Measurements from ENCODE around the gene PSD4. TPM values are rescaled to one million over a fixed set of nuclear protein-coding genes. Genes with fewer than 3 reads are reported as not detected.

PSD4 gene
- total RNA-seq, 2 donors from 2014 or later = 5.2 to 13.3 TPM

DNA sequence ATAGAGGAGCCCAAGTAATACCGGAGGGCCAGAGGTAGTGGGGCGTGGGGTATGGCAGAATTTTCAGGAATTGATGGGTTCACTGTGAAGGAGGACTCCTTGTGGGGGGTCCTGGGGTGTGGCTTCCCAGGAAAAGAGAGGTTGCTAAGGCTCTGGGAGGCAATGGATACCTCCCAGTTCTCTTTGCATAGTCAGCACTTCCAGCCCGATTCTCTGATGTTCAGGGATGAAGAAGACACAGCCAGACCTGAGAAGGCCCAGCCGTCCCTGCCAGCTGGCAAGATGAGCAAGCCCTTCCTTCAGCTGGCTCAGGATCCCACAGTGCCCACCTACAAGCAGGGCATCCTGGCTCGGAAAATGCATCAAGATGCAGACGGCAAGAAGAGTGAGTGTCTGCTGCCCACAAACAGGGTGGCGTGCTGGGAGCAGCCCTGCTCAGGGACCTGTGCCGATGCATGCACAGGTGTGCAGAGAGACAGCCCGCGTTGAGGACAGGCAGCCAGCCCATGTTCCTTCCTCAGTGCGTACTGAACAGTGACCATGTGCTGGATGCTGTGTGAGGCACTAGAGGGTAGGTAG is 22.2 kb downstream of the PSD4 start:
- Histone ChIP-seq H3K27me3 (ENCODE audit: control insufficient read depth, insufficient read depth, low read length, poor library complexity, severe bottlenecking) (peaks cover 27% of the 10 kb centered on the region), H3K4me3 (ENCODE audit: low read length) (no peak overlapping the region), H3K9ac (ENCODE audit: extremely low read depth, low read length, poor library complexity, severe bottlenecking) (no peak overlapping the region), H3K36me3 (ENCODE audit: control insufficient read depth, insufficient read depth, low read length) (no peaks in the 10 kb centered on the region), H3K9me3 (ENCODE audit: control insufficient read depth, low read length) (no peaks in the 10 kb centered on the region), H3K27ac (ENCODE audit: low read depth, low read length) (no peak overlapping the region), H3K4me1 (ENCODE audit: control insufficient read depth, insufficient read depth, low read length) (no peaks in the 10 kb centered on the region)
- Mint-ChIP-seq H3K4me3 (no peak overlapping the region), H3K9me3 (no peaks in the 10 kb centered on the region), H3K27ac (no peak overlapping the region), H3K4me1 (no peaks in the 10 kb centered on the region), H3K27me3 (ENCODE audit: insufficient read depth) (peaks cover 28% of the 10 kb centered on the region), H3K36me3 (ENCODE audit: low read depth) (no peaks in the 10 kb centered on the region)
- DNase-seq = no peak
- 87% methylated on average over 6 to 11 of the region's 11 CpGs for WGBS, 2 experiments (ENCODE audit: insufficient coverage in 1 of 2, insufficient read length in 1 of 2)
- TF ChIP-seq, protein P1, sequence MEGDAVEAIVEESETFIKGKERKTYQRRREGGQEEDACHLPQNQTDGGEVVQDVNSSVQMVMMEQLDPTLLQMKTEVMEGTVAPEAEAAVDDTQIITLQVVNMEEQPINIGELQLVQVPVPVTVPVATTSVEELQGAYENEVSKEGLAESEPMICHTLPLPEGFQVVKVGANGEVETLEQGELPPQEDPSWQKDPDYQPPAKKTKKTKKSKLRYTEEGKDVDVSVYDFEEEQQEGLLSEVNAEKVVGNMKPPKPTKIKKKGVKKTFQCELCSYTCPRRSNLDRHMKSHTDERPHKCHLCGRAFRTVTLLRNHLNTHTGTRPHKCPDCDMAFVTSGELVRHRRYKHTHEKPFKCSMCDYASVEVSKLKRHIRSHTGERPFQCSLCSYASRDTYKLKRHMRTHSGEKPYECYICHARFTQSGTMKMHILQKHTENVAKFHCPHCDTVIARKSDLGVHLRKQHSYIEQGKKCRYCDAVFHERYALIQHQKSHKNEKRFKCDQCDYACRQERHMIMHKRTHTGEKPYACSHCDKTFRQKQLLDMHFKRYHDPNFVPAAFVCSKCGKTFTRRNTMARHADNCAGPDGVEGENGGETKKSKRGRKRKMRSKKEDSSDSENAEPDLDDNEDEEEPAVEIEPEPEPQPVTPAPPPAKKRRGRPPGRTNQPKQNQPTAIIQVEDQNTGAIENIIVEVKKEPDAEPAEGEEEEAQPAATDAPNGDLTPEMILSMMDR (conservative IDR thresholded peaks at IDR 0.05) = no peak

DNA sequence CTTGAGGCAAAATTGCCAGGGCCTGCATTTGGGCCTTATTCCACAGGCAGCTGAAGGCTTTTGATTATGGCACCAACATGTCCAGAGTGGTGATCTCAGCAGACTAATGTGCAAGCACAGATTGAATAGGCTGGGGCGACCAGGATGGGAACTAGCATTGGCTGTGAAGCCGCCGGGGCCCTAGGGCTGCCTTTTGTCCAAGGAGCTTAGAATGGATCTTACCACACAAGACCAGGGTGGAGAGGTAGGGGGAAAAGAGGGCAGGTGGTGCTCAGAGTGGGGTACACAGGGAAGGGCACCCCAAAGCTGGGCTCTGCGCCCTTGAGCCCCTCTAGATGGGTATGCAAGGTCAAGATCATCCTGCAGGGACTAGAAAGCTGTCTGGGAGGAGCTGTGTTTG is 23.1 kb downstream of the PSD4 start:
- no peak overlapping the region for H3K27ac Mint-ChIP-seq
- H3K9ac ChIP-seq (ENCODE audit: extremely low read depth, low read length, poor library complexity, severe bottlenecking) = no peak overlapping the region
- H3K4me3 Mint-ChIP-seq = no peak overlapping the region
- TF ChIP-seq, protein P1 (conservative IDR thresholded peaks at IDR 0.05) = no peak
- peaks cover 27% of the 10 kb centered on the region for H3K27me3 ChIP-seq (ENCODE audit: control insufficient read depth, insufficient read depth, low read length, poor library complexity, severe bottlenecking)
- H3K36me3 ChIP-seq (ENCODE audit: control insufficient read depth, insufficient read depth, low read length) = no peaks in the 10 kb centered on the region
- peaks cover 28% of the 10 kb centered on the region for H3K27me3 Mint-ChIP-seq (ENCODE audit: insufficient read depth)
- H3K36me3 Mint-ChIP-seq (ENCODE audit: low read depth) = no peaks in the 10 kb centered on the region
- H3K27ac ChIP-seq (ENCODE audit: low read depth, low read length) = no peak overlapping the region
- 91 to 100% methylated on average over 2 to 4 of the region's 4 CpGs for WGBS, 2 experiments (ENCODE audit: insufficient coverage in 1 of 2, insufficient read length in 1 of 2)
- no peaks in the 10 kb centered on the region for H3K9me3 ChIP-seq (ENCODE audit: control insufficient read depth, low read length)
- no peaks in the 10 kb centered on the region for H3K4me1 ChIP-seq (ENCODE audit: control insufficient read depth, insufficient read depth, low read length)
- no peaks in the 10 kb centered on the region for H3K9me3 Mint-ChIP-seq
- no peaks in the 10 kb centered on the region for H3K4me1 Mint-ChIP-seq
- no peak overlapping the region for H3K4me3 ChIP-seq (ENCODE audit: low read length)
- DNase-seq = no peak

DNA sequence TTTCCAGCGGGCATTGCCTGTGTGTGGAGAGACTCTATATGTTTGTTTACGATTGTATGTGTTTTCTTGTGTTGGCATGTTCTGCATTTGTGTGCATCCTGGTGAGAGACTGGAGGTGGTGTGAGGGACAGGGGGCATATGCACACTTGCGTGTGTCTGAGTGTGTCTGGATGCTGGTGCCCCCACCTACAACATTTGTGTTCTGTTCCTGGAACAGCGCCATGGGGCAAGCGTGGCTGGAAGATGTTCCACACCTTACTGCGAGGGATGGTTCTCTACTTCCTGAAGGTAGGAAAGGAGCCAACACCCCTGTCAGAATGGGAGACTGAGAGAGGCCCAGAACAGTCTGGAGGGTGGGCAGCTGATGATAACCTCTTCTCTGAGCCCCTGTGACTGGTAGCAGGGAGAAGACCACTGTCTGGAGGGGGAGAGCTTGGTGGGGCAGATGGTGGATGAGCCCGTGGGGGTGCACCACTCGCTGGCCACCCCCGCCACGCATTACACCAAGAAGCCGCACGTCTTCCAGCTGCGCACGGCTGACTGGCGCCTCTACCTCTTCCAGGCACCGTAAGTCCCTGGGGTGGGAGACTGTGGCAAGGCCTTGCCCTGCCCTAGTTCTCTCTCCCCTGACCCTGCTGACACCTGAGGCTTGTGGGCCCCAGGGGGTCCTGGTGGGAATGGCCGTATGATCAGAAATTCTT is 23.7 kb downstream of the PSD4 start:
- no peaks in the 10 kb centered on the region for H3K36me3 Mint-ChIP-seq (ENCODE audit: low read depth)

More for the DNA sequence above, 23.7 kb downstream of the PSD4 start:
- Histone ChIP-seq H3K9ac (ENCODE audit: extremely low read depth, low read length, poor library complexity, severe bottlenecking) (no peak overlapping the region), H3K27me3 (ENCODE audit: control insufficient read depth, insufficient read depth, low read length, poor library complexity, severe bottlenecking) (peaks cover 27% of the 10 kb centered on the region), H3K4me3 (ENCODE audit: low read length) (no peak overlapping the region), H3K9me3 (ENCODE audit: control insufficient read depth, low read length) (no peaks in the 10 kb centered on the region), H3K36me3 (ENCODE audit: control insufficient read depth, insufficient read depth, low read length) (no peaks in the 10 kb centered on the region), H3K27ac (ENCODE audit: low read depth, low read length) (no peak overlapping the region), H3K4me1 (ENCODE audit: control insufficient read depth, insufficient read depth, low read length) (no peaks in the 10 kb centered on the region)
- no peaks in the 10 kb centered on the region for H3K9me3 Mint-ChIP-seq
- WGBS, 2 experiments (ENCODE audit: insufficient coverage in 1 of 2, insufficient read length in 1 of 2) = 90 to 100% methylated on average over 3 to 17 of the region's 17 CpGs
- no peaks in the 10 kb centered on the region for H3K4me1 Mint-ChIP-seq
- no peak overlapping the region for H3K27ac Mint-ChIP-seq
- TF ChIP-seq, protein P1 (conservative IDR thresholded peaks at IDR 0.05) = no peak
- H3K4me3 Mint-ChIP-seq = peak overlapping the region; percentile 59
- peaks cover 28% of the 10 kb centered on the region for H3K27me3 Mint-ChIP-seq (ENCODE audit: insufficient read depth)
- no peak for DNase-seq
